Measurements from ENCODE around the gene ARHGAP26.

GRCh38 chr5:142984011-142984410, 213.8 kb downstream of the ARHGAP26 start:
- TF ChIP-seq CTCF (IDR thresholded peaks at IDR 0.05; ENCODE audit: low read length): no peak
- TF ChIP-seq EZH2 (IDR thresholded peaks at IDR 0.05; ENCODE audit: borderline replicate concordance, low read length): no peak
